Pons (tissue), 1 donor: ENCODE data around the gene XPNPEP2.

Experiments used
- DNase-seq: peaks from one replicate; pipeline ENCODE4 v3.0.0-alpha.2; 2016; ENCODE audit warnings: low spot score

The XPNPEP2 gene, protein sequence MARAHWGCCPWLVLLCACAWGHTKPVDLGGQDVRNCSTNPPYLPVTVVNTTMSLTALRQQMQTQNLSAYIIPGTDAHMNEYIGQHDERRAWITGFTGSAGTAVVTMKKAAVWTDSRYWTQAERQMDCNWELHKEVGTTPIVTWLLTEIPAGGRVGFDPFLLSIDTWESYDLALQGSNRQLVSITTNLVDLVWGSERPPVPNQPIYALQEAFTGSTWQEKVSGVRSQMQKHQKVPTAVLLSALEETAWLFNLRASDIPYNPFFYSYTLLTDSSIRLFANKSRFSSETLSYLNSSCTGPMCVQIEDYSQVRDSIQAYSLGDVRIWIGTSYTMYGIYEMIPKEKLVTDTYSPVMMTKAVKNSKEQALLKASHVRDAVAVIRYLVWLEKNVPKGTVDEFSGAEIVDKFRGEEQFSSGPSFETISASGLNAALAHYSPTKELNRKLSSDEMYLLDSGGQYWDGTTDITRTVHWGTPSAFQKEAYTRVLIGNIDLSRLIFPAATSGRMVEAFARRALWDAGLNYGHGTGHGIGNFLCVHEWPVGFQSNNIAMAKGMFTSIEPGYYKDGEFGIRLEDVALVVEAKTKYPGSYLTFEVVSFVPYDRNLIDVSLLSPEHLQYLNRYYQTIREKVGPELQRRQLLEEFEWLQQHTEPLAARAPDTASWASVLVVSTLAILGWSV

DNA sequence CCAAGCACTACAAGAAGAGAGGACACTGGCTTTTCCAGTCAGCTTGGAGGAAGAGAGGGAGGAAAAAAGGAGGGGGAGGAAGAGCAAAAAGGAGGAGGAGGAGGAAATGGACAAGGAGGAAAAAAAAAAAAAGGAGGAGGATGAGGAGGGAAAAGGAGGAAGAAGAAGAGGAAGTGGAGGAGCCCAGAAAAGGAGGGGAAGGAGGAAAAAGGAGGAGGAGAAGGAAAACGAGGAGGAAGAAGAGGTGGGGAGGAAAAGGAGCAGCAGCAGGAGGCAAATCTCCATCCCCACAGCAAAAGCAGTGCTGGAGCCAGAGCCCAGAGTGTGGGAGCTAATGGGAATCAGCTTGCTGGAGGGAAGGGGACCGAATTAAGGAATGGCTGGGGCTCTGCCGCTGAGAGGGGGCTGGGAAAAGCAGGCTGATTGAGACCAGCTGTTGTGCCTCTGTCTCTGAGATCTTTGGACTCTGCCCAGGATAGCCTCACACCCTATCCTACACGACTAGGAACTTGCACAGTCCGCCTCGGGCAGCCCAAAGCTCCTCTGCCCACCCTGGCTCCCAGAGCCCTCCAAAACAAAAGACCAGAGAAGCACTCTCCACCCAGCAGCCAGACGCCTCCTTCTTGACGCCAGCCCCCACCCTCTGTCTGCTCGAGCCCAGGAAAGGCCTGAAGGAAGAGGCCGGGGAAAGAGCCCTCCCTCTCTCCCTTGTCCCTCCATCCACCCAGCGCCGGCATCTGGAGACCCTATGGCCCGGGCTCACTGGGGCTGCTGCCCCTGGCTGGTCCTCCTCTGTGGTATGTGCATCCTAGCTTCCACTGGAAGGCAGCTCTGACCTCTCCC lies at the start of gene XPNPEP2:
Gene XPNPEP2, plus strand, starts transcription at position 514 of the 843 bp plus-strand sequence. Its CDS starts 235 bp downstream, at position 749.
- no peak for DNase-seq

DNA sequence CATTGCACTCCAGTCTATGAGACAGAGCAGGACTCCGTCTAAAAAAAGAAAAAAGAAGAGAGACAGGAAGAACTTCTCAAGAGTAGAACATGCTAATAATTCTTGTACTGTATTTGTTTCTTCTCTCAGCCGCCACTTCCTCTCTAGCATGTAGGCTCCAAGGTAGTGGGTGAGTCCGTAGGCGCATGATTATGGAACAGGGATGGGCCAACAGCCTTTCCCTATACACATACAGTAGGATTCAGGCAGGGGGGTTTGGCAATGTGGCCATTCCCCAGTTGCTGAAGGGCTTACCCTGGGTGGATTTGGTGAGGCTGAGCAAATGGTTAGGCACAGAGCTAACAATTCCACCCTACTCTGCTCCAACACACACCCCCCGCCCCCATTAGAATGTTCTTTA lies 49.0 kb upstream of the XPNPEP2 start:
- no peak for DNase-seq

DNA sequence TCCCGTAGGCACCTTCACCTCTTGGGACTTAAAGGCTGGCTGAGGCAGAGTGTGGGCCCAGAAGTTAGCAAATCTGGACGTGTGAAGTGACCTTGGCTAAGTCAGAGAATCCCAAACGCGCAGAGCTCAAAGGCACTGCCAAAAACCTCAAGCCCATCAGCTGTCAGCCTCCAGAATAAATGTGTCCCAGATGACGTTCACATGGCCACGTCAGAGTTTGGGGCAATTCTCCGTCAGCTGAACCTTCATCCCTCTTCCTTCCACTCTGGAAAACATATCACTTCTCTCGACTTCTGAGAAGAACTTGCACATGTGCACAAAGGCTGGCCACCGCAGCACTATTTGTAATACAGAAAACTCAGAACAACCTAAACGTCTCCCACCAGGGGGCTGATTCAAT lies 48.3 kb upstream of the XPNPEP2 start:
- no peak for DNase-seq

DNA sequence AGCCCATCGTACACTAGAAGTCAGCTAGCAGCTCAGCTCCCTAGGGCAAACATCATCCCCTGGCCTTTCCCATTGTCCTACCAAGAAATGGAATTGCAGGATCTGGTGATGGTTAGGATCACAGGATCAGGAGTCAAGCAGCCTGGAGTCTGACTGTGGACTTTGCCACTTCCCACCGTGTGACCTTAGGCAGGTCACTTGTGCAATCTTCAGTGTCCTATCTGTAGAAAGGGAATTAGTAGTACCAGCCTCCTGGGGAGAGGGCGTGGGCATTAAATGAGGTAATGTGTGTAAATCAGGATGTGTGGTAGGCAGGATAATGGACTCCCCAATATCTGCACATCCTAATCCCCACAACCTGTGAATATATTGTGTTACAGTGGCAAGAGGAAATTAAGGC lies 45.4 kb upstream of the XPNPEP2 start:
- no peak for DNase-seq

DNA sequence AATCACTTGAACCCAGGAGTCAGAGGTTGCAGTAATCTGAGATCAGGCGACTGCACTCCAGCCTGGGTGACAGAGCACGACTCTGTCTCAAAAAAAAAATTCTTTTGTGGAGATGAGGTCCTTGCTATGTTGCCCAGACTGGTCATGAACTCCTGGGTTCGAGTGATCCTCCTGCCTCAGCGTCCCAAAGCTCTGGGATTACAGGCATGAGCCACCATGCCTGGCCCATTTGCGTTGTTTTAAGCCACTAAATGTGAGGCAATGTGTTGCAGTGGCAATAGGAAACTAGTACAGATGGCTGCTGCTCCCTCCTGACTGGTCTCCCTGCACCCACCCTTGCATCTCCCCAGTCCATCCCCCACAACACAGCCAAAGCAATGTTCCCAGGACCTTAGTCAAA lies 44.0 kb upstream of the XPNPEP2 start:
- no peak for DNase-seq

DNA sequence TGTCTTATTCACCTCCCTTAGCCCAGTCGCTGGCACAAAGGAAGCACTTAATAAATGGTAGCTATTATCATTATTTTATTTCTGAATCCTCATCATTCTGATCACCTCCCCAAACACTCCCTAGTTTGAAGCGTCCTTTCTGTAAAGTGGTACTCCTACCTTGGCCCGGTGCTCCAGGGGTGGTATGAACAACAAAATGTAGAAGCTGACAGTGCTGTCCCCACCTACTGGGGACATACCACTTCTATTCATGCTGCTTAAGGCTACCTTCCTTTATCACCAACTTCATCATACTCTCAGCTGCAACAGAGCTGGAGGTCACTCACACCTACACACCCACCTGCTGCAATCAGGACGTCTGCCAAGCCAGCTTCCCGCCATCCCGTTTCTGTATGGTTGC lies 43.2 kb upstream of the XPNPEP2 start:
- no peak for DNase-seq

DNA sequence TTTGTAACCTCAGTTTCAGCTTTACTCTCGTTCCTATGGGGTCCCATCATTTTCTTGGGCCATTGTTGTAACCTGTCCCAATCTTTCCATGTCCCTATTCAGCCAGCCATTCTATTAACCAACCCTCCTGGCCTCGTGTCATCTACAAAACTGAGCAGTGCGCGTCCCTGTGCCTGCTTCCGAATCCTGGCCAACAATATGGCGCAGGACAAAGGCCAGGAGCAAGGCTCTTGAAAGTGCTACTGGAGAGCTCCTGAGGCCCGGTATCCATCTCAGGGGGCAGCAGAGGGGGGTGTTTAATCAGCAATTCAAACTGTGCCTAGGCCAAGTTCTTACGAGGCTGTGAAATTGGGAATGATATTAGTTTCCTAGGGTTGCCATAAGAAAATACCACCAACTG lies 42.8 kb upstream of the XPNPEP2 start:
- DNase-seq, result no peak

DNA sequence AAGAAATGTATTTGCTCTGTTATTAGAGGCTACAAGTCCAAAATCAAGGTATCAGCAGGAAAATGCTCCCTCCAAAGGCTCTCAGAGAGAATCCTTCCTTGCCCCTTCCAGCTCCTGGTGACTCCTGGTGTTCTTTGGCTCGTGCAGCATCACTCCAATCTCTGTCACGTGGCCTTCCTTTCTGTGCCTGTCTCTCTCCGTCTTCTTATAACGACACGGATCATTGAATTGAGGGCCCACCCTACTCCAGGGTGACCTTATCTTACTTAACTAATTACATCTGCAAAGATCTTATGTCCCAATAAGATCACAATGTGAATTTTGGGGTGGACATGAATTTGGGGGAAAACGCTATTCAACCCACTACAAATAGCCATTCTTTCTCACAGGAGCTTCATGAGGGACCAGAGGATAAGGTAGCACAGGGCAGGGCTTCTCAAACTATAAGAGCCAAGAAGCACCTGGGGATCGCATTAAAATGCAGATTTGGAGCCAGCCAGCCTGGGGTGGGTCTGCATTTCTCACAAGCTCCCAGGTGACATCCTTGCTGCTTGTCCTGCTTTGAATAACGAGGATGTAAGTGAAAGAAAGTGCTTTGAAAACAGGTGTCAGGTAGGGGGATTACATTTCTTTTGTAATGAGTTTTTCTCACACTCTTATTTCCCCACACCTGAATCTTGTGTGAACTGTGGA lies 42.2 kb upstream of the XPNPEP2 start:
- no peak for DNase-seq

DNA sequence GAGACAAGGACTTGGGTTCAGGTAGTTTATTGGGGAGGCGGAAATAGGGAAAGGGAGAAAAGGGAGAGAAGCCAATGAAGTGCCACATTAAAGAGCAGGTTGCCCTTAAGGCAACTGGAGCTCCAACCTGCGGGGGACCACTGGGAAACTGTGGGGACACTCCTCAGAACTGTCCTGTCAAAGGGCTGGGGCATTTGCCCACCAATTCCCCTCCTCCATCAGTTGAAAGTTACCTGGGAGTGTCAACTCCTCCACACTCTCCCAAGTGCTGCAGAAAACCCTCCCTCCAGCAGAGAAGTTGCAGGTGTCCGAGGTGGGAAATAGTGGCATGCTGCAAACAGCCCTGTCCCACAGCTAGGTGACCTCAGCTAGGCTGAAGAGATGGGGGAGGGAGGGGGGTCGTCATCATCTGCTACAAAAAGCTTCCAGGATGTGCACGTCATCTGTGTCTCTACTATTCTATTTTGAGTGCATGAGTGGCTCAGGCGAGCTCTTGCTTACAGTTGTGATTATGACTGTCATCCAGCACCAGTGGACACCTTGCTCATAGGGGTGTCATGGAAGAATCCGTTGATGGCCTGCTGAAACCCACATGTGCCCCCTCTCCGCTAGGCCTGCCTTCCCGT lies 41.5 kb upstream of the XPNPEP2 start:
- no peak for DNase-seq

DNA sequence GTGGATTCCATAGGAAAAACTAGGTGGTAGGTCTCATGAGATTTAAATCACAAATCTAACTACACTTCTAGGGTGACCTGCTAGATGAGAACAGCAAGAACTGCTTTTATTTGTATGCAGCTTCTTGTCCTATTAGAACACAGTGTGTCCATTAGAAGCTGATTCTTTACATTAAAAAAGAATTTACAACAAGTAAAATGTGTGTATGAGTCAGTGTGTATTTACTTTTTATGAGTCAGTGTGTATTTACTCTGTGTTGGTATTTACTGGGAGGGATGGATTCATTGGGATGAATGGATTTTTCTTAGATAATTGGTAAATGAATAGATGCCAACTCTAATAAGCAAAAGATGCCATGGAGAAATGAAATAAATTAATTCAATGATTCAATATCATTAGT lies 40.6 kb upstream of the XPNPEP2 start:
- DNase-seq, result no peak

DNA sequence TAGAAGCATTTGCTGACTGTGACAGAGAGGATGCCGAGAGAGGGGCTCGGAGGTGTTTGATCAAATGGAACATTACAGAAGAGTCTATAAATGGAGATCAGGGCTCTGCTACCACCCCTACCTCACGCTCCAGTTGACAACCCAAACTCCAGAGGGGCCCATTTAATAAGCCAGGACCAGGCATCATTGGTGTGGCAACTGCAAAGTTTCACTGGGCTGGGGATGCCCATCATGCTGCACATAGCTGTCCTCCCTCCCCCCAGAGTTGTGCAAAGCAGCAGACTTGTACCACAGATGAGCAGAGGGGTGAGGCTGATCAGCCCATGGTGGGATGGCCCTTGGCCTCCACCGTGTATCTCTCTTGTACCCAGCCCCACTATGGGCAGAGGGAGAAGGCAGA lies 38.2 kb upstream of the XPNPEP2 start:
- no peak for DNase-seq

DNA sequence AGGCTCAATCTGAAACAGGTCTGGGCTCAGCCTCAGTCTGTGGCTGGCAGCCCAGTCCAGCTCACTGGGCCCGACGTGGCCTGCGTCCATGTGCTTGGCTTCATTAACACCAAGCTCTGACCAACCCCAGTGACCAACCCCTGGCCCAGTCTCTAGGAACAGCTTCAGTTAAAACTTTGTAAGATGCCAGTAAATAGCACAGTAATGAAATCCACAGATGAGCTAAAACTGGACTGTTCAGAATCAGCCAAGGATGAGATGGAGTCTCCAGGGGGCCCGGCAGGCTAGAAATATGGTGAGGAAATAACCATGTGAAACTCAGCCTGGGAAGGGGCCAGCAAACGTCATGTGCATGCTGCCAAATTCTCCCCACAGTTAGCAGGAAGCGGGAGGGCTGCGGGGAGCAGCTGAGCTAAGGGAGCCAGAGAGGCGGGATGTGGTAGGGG lies 37.1 kb upstream of the XPNPEP2 start:
- peak; percentile 7 for DNase-seq

DNA sequence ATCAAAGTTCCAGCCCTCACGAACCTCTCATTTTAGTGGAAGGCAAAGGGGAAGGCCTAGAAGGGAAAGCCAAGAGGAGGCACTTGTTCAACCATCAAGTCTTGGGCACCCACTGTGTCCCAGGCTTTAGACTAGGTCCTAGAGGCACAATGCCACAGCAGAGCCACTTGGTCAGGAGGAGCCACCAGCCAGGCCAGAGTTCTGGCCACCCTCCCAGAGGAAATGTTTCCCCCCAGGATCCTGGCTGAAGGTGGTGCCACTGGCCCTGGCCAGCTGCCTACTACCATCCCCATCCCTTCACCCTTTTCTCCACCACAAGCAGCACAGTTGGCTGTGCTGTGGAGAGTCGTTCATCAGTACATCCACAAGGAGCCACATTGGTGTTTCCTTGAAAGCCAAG lies 34.3 kb upstream of the XPNPEP2 start:
- no peak for DNase-seq

DNA sequence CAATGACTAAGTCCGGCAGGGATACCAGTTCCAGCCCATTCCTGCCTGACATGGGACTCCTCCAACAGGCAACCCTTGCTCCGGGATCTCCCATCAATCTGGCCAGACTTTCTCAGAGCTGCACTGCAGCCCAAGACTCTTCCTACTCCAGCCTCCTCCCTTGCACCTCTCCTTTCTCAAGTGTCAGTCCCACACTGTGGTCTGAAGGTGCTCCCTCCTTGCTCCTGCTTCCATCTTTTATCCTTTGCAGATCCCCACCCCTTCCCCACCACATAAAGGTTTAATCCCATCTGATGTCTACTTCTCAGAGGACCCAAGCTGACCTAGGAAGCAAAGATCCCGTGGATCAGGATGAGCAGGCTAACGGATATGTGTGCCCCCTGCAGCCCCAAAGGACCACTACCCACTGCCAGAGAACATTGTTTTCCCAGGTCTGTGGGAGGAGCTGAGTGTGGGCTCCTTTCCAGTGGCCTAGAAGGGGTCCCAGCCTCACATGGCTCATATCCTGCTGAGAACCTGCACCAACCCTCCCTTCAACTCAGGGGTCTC lies 33.3 kb upstream of the XPNPEP2 start:
- DNase-seq, result no peak

DNA sequence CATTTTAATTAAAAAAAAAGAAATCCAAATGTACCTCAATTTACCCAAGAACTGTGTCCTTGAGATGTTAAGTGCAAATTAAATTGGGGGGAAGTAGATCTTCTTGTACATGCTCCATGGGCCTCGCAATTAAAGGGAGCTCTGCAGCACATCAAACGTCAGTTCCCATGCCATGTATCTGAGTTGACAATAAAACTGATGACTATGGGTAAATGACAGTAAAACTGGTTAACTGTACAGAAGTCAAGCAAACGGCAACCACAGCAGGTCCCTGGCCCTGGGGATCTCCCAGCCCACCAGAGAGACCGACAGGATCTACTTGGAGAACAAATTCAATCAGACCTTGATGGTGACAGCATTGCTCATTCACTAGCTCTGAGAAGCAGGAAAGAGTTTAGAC lies 32.8 kb upstream of the XPNPEP2 start:
- DNase-seq, result no peak

DNA sequence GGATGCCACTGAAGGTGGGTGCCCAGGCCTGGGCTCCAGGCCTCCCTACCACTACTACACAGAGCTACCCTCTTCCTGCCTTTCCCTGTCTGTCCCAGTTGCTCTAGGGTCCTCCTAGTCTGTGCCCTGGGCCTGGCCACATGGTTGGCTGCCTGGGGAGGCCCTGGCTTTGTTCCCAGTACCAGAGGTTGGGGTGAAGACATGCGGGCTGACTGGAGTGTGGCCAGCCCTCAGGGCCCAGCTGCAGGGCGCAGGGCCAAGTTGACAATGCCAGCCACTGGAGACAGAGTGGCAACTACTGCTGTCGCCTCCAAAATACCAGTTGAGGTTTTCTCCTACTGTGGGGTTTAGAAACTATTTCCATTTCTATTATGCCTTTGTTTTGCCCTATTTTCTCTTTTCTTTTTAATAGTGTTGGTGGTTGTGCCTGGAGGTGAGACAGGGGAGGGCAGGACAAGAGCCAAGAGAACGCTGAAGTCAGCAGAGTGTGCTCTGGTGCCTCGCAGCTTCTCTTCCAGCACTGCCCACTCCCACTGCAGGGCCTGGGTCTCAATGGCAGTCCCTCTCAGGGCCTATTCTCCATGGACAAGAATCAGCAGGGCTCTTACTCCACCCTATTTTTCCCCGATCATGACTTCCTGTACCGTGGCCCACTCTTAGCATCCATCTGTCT lies 32.2 kb upstream of the XPNPEP2 start:
- DNase-seq, result peak; percentile 84

DNA sequence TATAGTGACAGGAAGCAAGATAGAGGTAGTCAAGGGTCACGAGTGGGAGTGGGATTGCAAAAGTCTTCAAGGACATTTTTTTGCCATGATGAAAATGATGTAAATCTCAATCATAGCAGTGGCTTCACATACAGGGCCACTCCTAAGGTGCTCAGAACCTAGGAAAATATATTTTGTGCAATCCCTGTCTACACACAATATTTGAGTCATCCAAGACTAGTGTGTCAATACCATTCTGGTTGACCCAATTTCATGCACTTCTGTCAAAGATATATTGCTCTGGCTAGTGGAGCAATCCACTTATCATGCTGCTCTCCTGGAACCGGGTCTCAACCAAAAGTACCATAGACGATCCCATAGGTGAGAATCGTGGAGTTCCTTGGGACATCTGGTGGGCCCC lies 24.2 kb upstream of the XPNPEP2 start:
- no peak for DNase-seq

DNA sequence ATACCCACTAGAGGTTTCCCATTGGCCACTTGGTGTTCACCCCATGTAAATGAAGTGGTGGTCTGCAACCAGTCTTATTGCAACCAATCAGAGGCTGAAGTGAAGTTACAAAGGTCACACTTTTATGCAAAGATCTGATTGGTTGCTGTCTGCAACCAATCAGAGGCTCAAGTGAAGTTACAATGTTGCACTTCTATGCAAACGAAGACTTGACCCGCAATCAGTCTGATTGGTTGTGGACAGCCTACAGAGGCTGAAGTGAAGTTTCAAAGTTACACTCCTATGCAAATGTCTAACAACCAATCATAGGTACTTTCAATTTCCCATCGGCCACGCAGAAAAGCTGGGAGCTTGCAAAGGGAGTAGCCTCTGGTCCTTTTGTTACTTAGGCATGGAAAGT lies 22.3 kb upstream of the XPNPEP2 start:
- no peak for DNase-seq

DNA sequence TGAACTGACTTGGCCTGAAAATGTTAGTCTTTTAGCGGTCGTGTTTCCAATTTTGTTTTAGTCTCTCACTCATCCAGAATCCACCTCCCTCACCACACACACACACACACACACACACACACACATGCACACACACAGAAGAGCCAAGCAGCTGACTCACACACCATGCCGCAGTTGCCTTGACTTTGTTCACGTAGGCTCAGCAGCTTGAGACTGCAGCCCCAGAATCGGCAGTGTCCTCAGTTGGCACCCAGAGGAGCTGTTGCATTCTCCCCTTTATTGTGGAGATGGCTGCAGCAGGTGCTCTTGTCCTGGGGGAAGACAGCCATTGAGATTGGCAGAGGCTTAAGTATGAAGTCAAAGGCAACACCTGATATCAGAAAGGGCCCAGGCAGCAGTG lies 20.9 kb upstream of the XPNPEP2 start:
- DNase-seq, result no peak

DNA sequence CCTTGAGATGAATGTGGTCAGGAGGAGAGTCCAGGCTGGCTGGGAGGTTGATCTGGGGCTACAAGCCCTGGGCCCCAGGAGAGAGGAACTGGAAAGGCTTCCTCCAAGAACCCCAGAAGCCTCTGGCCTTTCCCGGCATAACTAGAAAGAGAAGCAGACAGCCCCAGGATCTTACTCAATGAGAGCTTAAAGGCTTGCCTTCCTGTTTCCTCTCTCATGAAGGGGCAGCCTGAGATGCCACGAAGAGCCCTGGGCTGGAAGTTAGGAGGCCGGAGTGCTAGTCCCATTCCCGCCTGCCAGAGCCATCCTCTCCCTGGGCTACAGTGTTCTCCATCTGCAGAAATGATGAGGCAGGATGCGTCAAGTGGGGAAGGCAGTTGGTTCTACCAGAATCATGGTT lies 20.1 kb upstream of the XPNPEP2 start:
- DNase-seq, result no peak

DNA sequence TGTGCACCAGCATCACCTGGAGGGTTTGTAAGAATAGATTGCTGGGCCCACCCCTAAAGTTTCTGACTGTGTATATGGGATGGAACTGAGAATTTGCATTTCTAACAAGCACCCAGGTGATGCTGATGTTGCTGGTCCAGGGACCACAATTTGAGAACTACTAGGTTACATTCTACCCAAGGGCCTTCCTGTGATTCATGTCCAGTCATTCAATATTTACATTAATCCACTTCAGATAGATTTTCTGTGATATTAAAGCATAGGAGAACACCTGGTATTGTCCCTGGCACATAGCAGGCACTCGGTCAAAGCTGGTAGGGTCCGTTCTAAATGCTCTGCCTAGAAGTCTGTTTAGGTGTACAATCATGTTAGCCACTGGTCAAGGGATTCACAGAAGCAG lies 19.5 kb upstream of the XPNPEP2 start:
- DNase-seq, result no peak
